HepG2 (cell line): ENCODE measurements around the gene CECR2. TPM values are rescaled to one million over a fixed set of nuclear protein-coding genes. Genes with fewer than 3 reads are reported as not detected.

Experiments
- BORCS8-MEF2B ChIP-seq: sonication (generic); formaldehyde crosslinking; IDR thresholded peaks from 2 replicates; pipeline ENCODE4 v1.8.0; 2022; ENCODE audit warnings: mild to moderate bottlenecking, missing genetic modification reagents
- CHCHD3 ChIP-seq: sonication (generic); formaldehyde crosslinking; IDR thresholded peaks from 2 replicates; pipeline ENCODE4 v1.8.0; 2022; ENCODE audit warnings: mild to moderate bottlenecking, missing genetic modification reagents, moderate library complexity
- E2F2 ChIP-seq: sonication (generic); formaldehyde crosslinking; IDR thresholded peaks from 2 replicates; pipeline ENCODE4 v1.4.0; 2020; ENCODE audit warnings: missing genetic modification reagents, borderline replicate concordance
- ESRRA ChIP-seq: sonication (generic); formaldehyde crosslinking; IDR thresholded peaks from 2 replicates; pipeline ENCODE4 v1.5.1; 2020; ENCODE audit warnings: mild to moderate bottlenecking, low read depth, missing genetic modification reagents
- GFI1 ChIP-seq: sonication (generic); formaldehyde crosslinking; IDR thresholded peaks from 2 replicates; pipeline ENCODE4 v1.5.0; 2020; ENCODE audit warnings: missing genetic modification reagents, mild to moderate bottlenecking, borderline replicate concordance
- HNRNPUL1 ChIP-seq: fragments of 200-400 bp; formaldehyde crosslinking; IDR thresholded peaks from 2 replicates; pipeline ENCODE4 v1.6.1; 2017; ENCODE audit warnings: low read depth, mild to moderate bottlenecking, low read length, moderate library complexity
- KDM2A ChIP-seq: sonication (generic); formaldehyde crosslinking; IDR thresholded peaks from 2 replicates; pipeline ENCODE4 v1.4.0; 2020; ENCODE audit warnings: low read depth, missing genetic modification reagents, borderline replicate concordance
- KLF15 ChIP-seq: sonication (generic); formaldehyde crosslinking; IDR thresholded peaks from 2 replicates; pipeline ENCODE4 v1.8.1; 2023; ENCODE audit warnings: borderline replicate concordance, mild to moderate bottlenecking, inconsistent platforms, missing genetic modification reagents, mixed read lengths
- LCORL ChIP-seq, 2 experiments: fragments of 450-650 bp in 1 of 2; sonication (generic) in 1 of 2; formaldehyde crosslinking in 1 of 2; IDR thresholded peaks; 2 replicates each; pipeline versions ENCODE4 v1.5.0 to v1.6.1; 2017 to 2020; ENCODE audit warnings: antibody characterized with exemption in 1 of 2, missing genetic modification reagents in 1 of 2
- NFE2L1 ChIP-seq: sonication (generic); formaldehyde crosslinking; IDR thresholded peaks from 2 replicates; pipeline ENCODE4 v1.4.0; 2020; ENCODE audit warnings: missing genetic modification reagents, mild to moderate bottlenecking, borderline replicate concordance
- NFKBIZ ChIP-seq: IDR thresholded peaks from 2 replicates; pipeline ENCODE4 v1.6.1; 2018; ENCODE audit warnings: missing genetic modification reagents, missing compliant biosample characterization
- SMC3 ChIP-seq: IDR thresholded peaks from 2 replicates; pipeline ENCODE4 v1.6.1; 2011; ENCODE audit warnings: low read length, improper control_type of control experiment
- SRF ChIP-seq: IDR thresholded peaks from 2 replicates; pipeline ENCODE4 v1.6.1; 2011; ENCODE audit warnings: mild to moderate bottlenecking, low read depth, low read length, moderate library complexity
- SRY ChIP-seq: sonication (generic); formaldehyde crosslinking; IDR thresholded peaks from 2 replicates; pipeline ENCODE4 v1.8.0; 2022; ENCODE audit warnings: mild to moderate bottlenecking, missing genetic modification reagents
- YEATS4 ChIP-seq: sonication (generic); formaldehyde crosslinking; IDR thresholded peaks from 2 replicates; pipeline ENCODE4 v1.4.0; 2020; ENCODE audit warnings: missing genetic modification reagents, borderline replicate concordance
- ZBTB3 ChIP-seq: sonication (generic); formaldehyde crosslinking; IDR thresholded peaks from 2 replicates; pipeline ENCODE4 v1.4.0; 2020; ENCODE audit warnings: low read depth, mild to moderate bottlenecking, moderate library complexity, missing genetic modification reagents, borderline replicate concordance
- ZC3H13 ChIP-seq: sonication (generic); formaldehyde crosslinking; IDR thresholded peaks from 2 replicates; pipeline ENCODE4 v1.8.1; 2023; ENCODE audit warnings: mild to moderate bottlenecking, missing genetic modification reagents, moderate library complexity
- ZNF17 ChIP-seq: sonication (generic); formaldehyde crosslinking; IDR thresholded peaks from 2 replicates; pipeline ENCODE4 v1.5.0; 2020; ENCODE audit warnings: mild to moderate bottlenecking, missing genetic modification reagents
- ZNF350 ChIP-seq: sonication (generic); formaldehyde crosslinking; IDR thresholded peaks from 2 replicates; pipeline ENCODE4 v1.4.0; 2020; ENCODE audit warnings: mild to moderate bottlenecking, low read depth, missing genetic modification reagents, borderline replicate concordance
- ZNF501 ChIP-seq: sonication (generic); formaldehyde crosslinking; IDR thresholded peaks from 2 replicates; pipeline ENCODE4 v1.5.1; 2020; ENCODE audit warnings: mild to moderate bottlenecking, moderate library complexity, missing genetic modification reagents
- ZNF577 ChIP-seq: sonication (generic); formaldehyde crosslinking; IDR thresholded peaks from 2 replicates; pipeline ENCODE4 v1.4.0; 2020; ENCODE audit warnings: mild to moderate bottlenecking, low read depth, missing genetic modification reagents, borderline replicate concordance
- ZNF605 ChIP-seq: sonication (generic); formaldehyde crosslinking; IDR thresholded peaks from 2 replicates; pipeline ENCODE4 v1.8.0; 2022; ENCODE audit warnings: mild to moderate bottlenecking, missing genetic modification reagents
- ZNF746 ChIP-seq: sonication (generic); formaldehyde crosslinking; IDR thresholded peaks from 2 replicates; pipeline ENCODE4 v1.8.0; 2022; ENCODE audit warnings: mild to moderate bottlenecking, missing genetic modification reagents
- polyA plus RNA-seq, 8 experiments: library from polyadenylated mRNA; depleted of rRNA in 3 of 8; stranded (reverse) in 7 of 8; unstranded in 1 of 8; fragments of >200 nt; fragmentation: Illumina TruSeq in 4 of 8; extraction: Trizol in 4 of 8; gene quantifications; 2 replicates each; pipeline versions ENCODE4 v1.2.1 to v1.2.3, GENCODE V29; 2011 to 2016; ENCODE audit warnings: low read depth in 4 of 8, missing spikeins in 1 of 8, mixed read lengths in 1 of 8; ENCODE audit not compliant: insufficient read depth in 1 of 8
- total RNA-seq, 5 experiments: library from RNA; depleted of rRNA; stranded (reverse); fragments of >200 nt; fragmentation: Illumina TruSeq; extraction: Trizol; gene quantifications; 2 replicates each; pipeline ENCODE4 v1.2.3, GENCODE V29; 2016; ENCODE audit warnings: low read depth in 1 of 5
- TF ChIP-seq, protein P1 (sequence below): sonication (generic); formaldehyde crosslinking; IDR thresholded peaks from 2 replicates; pipeline ENCODE4 v1.5.0; 2020; ENCODE audit warnings: missing genetic modification reagents
- TF ChIP-seq, protein P2 (sequence below): IDR thresholded peaks from 2 replicates; pipeline ENCODE4 v1.6.1; 2016; ENCODE audit warnings: missing compliant biosample characterization, missing genetic modification reagents, borderline replicate concordance
- TF ChIP-seq, protein P3 (sequence below): IDR thresholded peaks from 2 replicates; pipeline ENCODE4 v1.6.1; 2012; ENCODE audit warnings: inconsistent platforms

The CECR2 gene
- total and polyA plus RNA-seq, 2 of the 13 experiments (the other 11 are each of a cell fraction or from before 2014, with no cell fraction given): not detected

DNA sequence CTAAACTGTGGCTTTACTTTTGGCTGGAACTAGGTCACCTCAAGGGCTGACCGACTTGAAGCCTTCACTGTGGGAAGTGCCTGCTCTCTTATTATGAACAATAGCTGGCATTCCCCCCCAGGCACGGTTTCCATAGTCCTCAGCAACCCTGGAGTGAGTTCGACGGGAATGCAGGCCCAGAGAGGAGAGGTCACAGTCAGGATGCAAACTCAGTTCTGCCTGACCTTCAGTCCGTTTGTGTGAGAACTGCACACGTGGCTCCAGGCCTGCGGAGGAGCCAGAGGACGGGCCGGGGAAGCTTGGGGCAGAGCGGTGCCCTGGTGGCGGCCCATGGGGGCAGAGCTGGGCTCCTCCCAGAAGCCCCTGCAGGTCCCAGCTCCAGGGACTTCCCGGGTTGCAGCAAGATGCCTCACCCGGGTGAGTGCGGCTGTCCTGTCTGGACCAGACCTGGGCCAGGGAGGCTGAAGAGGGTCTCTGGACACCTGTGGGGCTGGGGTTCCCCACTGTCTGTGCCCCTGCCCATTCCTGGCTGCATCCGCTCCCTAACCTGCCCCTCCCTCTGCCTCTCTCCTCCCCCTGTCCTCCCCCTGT lies 211.3 kb downstream of the CECR2 start (continued):
- TF ChIP-seq KDM2A (CRISPR knock-in tag): peak; percentile 53; the same call in 1 of the 2 replicates
- no peak for TF ChIP-seq HNRNPUL1
- TF ChIP-seq ZNF350 (CRISPR knock-in tag): no peak
- no peak for TF ChIP-seq ZNF746 (CRISPR knock-in tag)
- TF ChIP-seq NFKBIZ (CRISPR knock-in tag): no peak
- TF ChIP-seq GFI1 (CRISPR knock-in tag): no peak
- peak; percentile 47; the same call in 1 of the 2 replicates for TF ChIP-seq ESRRA (CRISPR knock-in tag)
- TF ChIP-seq E2F2 (CRISPR knock-in tag): no peak
- no peak for TF ChIP-seq LCORL (IDR thresholded peaks at IDR 0.05)
- 0 out of 2 replicates have a peak, but pooled peaks have one; percentile 36 for TF ChIP-seq LCORL (CRISPR knock-in tag; IDR thresholded peaks at IDR 0.05)
- TF ChIP-seq ZBTB3 (CRISPR knock-in tag): no peak
- TF ChIP-seq CHCHD3 (CRISPR knock-in tag): no peak
- peak; percentile 79 for TF ChIP-seq ZNF605 (CRISPR knock-in tag)
- TF ChIP-seq, protein P1, sequence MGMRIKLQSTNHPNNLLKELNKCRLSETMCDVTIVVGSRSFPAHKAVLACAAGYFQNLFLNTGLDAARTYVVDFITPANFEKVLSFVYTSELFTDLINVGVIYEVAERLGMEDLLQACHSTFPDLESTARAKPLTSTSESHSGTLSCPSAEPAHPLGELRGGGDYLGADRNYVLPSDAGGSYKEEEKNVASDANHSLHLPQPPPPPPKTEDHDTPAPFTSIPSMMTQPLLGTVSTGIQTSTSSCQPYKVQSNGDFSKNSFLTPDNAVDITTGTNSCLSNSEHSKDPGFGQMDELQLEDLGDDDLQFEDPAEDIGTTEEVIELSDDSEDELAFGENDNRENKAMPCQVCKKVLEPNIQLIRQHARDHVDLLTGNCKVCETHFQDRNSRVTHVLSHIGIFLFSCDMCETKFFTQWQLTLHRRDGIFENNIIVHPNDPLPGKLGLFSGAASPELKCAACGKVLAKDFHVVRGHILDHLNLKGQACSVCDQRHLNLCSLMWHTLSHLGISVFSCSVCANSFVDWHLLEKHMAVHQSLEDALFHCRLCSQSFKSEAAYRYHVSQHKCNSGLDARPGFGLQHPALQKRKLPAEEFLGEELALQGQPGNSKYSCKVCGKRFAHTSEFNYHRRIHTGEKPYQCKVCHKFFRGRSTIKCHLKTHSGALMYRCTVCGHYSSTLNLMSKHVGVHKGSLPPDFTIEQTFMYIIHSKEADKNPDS (CRISPR knock-in tag): no peak
- TF ChIP-seq NFE2L1 (CRISPR knock-in tag): no peak
- TF ChIP-seq KLF15: no peak
- TF ChIP-seq SRY (CRISPR knock-in tag): no peak
- TF ChIP-seq, protein P2, sequence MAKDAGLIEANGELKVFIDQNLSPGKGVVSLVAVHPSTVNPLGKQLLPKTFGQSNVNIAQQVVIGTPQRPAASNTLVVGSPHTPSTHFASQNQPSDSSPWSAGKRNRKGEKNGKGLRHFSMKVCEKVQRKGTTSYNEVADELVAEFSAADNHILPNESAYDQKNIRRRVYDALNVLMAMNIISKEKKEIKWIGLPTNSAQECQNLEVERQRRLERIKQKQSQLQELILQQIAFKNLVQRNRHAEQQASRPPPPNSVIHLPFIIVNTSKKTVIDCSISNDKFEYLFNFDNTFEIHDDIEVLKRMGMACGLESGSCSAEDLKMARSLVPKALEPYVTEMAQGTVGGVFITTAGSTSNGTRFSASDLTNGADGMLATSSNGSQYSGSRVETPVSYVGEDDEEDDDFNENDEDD (CRISPR knock-in tag): peak; percentile 65; the same call in 1 of the 2 replicates
- TF ChIP-seq ZC3H13 (CRISPR knock-in tag): no peak
- 0 out of 2 replicates have a peak, but pooled peaks have one; percentile 32 for TF ChIP-seq YEATS4
- TF ChIP-seq ZNF17: no peak
- TF ChIP-seq ZNF501 (CRISPR knock-in tag): 0 out of 2 replicates have a peak, but pooled peaks have one; percentile 37
- TF ChIP-seq BORCS8-MEF2B (CRISPR knock-in tag): peak; percentile 60; the same call in 1 of the 2 replicates
- TF ChIP-seq SRF: no peak
- TF ChIP-seq SMC3: no peak
- no peak for TF ChIP-seq ZNF577 (CRISPR knock-in tag)
- TF ChIP-seq, protein P3, sequence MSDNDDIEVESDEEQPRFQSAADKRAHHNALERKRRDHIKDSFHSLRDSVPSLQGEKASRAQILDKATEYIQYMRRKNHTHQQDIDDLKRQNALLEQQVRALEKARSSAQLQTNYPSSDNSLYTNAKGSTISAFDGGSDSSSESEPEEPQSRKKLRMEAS: peak; percentile 90
